HG03378 (cell line): ENCODE measurements around the gene TDRD1.

Experiments used
- ATAC-seq: cut with Tn5 transposase; IDR thresholded peaks from one replicate; pipeline ENCODE4 v1.9.1; 2021; ENCODE audit warnings: mild to moderate bottlenecking, moderate library complexity; ENCODE audit not compliant: unreplicated experiment

TDRD1 gene

GRCh38 chr10:114265392-114266053 is 86.4 kb downstream of the TDRD1 start:
- ATAC-seq: no peak

- ATAC-seq: no peak
Measured at GRCh38 chr10:114266521-114266920, 87.4 kb downstream of the TDRD1 start.

- ATAC-seq: no peak
Measured at GRCh38 chr10:114271075-114271778, 92.1 kb downstream of the TDRD1 start.

- ATAC-seq: no peak
Measured at GRCh38 chr10:114271779-114272167, 92.6 kb downstream of the TDRD1 start.

GRCh38 chr10:114272696-114273095 is 93.5 kb downstream of the TDRD1 start:
- ATAC-seq: no peak

GRCh38 chr10:114273910-114274309 is 94.8 kb downstream of the TDRD1 start:
- no peak for ATAC-seq

- no peak for ATAC-seq
Measured at GRCh38 chr10:114274616-114275453, 95.7 kb downstream of the TDRD1 start.

- ATAC-seq: no peak
Measured at GRCh38 chr10:114276066-114276465, 96.9 kb downstream of the TDRD1 start.

- no peak for ATAC-seq
Measured at GRCh38 chr10:114276671-114277070, 97.5 kb downstream of the TDRD1 start.

- ATAC-seq: no peak
Measured at GRCh38 chr10:114278140-114278883, 99.2 kb downstream of the TDRD1 start.

GRCh38 chr10:114278884-114279191 is 99.7 kb downstream of the TDRD1 start:
- no peak for ATAC-seq

GRCh38 chr10:114279289-114279688 is 100.1 kb downstream of the TDRD1 start:
- ATAC-seq: no peak

- no peak for ATAC-seq
Measured at GRCh38 chr10:114279901-114280644, 100.9 kb downstream of the TDRD1 start.

- no peak for ATAC-seq
Measured at GRCh38 chr10:114281006-114281405, 101.9 kb downstream of the TDRD1 start.

GRCh38 chr10:114281461-114281860 is 102.3 kb downstream of the TDRD1 start:
- no peak for ATAC-seq
